Measurements from ENCODE around the gene FHAD1. TPM values are rescaled to one million over a fixed set of nuclear protein-coding genes. Genes with fewer than 3 reads are reported as not detected.

Gene FHAD1
- total and polyA plus RNA-seq, 10 of the 15 experiments (the other 5 are each of a cell fraction or from before 2014, with no cell fraction given) = 0.09 to 1.0 (median 0.32) TPM; not detected in 2

DNA sequence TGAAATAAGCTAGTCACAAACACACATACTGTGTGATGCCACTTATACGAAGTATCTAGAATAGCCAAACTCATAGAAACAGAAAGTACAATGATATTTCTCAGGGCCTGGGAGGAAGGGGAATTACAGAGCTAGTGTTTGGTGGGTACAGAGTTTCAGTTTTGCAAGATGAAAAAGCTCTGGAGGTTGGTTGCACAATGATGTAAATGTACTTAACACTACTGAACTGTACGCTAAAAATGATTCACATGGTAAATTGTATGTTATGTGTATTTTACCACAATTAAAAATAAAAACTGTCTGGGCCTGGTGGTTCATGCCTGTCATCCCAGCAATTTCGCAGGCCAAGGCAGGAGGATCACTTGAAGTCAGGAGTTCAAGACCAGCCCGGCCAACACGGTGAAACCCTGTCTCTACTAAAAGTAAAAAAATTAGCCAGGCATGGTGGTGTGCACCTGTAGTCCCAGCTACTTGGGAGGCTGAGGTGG lies 15.3 kb upstream of the FHAD1 start (continued):
- TF ChIP-seq ZBTB11 (CRISPR knock-in tag; IDR thresholded peaks at IDR 0.05) = no peak
- TF ChIP-seq NFXL1 (IDR thresholded peaks at IDR 0.05; ENCODE audit: borderline replicate concordance) = no peak
- no peak for TF ChIP-seq YBX1 (IDR thresholded peaks at IDR 0.05)
- no peak for TF ChIP-seq KDM1A (IDR thresholded peaks at IDR 0.05; ENCODE audit: borderline replicate concordance)
- TF ChIP-seq LARP7 (IDR thresholded peaks at IDR 0.05) = no peak
- 0 out of 2 replicates have a peak, but pooled peaks have one; percentile 16 for TF ChIP-seq CREB1 (IDR thresholded peaks at IDR 0.05; ENCODE audit: low read depth)
- no peak for TF ChIP-seq BACH1 (IDR thresholded peaks at IDR 0.05; ENCODE audit: borderline replicate concordance)
- TF ChIP-seq MLLT1 (IDR thresholded peaks at IDR 0.05) = peak; percentile 65; the same call in 1 of the 2 replicates
- peak; percentile 13 for TF ChIP-seq RELA (IDR thresholded peaks at IDR 0.05; ENCODE audit: borderline replicate concordance, partially characterized antibody)
- no peak for TF ChIP-seq USF2 (IDR thresholded peaks at IDR 0.05; ENCODE audit: borderline replicate concordance, low read depth, low read length)
- TF ChIP-seq CHD2 (IDR thresholded peaks at IDR 0.05; ENCODE audit: borderline replicate concordance, low read depth, low read length) = no peak
- no peak for TF ChIP-seq NFYA (IDR thresholded peaks at IDR 0.05; ENCODE audit: borderline replicate concordance, low read depth, low read length)
- TF ChIP-seq, protein P1, sequence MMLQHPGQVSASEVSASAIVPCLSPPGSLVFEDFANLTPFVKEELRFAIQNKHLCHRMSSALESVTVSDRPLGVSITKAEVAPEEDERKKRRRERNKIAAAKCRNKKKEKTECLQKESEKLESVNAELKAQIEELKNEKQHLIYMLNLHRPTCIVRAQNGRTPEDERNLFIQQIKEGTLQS (IDR thresholded peaks at IDR 0.05; ENCODE audit: borderline replicate concordance, extremely low read depth, low read depth, low read length) = no peak
- TF ChIP-seq, protein P2, sequence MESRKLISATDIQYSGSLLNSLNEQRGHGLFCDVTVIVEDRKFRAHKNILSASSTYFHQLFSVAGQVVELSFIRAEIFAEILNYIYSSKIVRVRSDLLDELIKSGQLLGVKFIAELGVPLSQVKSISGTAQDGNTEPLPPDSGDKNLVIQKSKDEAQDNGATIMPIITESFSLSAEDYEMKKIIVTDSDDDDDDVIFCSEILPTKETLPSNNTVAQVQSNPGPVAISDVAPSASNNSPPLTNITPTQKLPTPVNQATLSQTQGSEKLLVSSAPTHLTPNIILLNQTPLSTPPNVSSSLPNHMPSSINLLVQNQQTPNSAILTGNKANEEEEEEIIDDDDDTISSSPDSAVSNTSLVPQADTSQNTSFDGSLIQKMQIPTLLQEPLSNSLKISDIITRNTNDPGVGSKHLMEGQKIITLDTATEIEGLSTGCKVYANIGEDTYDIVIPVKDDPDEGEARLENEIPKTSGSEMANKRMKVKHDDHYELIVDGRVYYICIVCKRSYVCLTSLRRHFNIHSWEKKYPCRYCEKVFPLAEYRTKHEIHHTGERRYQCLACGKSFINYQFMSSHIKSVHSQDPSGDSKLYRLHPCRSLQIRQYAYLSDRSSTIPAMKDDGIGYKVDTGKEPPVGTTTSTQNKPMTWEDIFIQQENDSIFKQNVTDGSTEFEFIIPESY (IDR thresholded peaks at IDR 0.05) = 0 out of 2 replicates have a peak, but pooled peaks have one; percentile 16
- TF ChIP-seq ZBTB40 (IDR thresholded peaks at IDR 0.05; ENCODE audit: borderline replicate concordance) = no peak; the same call in 1 of the 2 replicates
- peak; percentile 20 to 62; a peak in 2 of 4 replicates for TF ChIP-seq EP300 (IDR thresholded peaks at IDR 0.05; ENCODE audit: borderline replicate concordance in 1 of 2, control insufficient read depth in 1 of 2, low read depth in 2 of 2, low read length in 2 of 2)
- TF ChIP-seq JUND (IDR thresholded peaks at IDR 0.05; ENCODE audit: low read depth, low read length) = no peak
